Liver (tissue), 9 donors: ENCODE data around the gene FGF5. TPM values are rescaled to one million over a fixed set of nuclear protein-coding genes. Genes with fewer than 3 reads are reported as not detected.
A peak's percentile ranks its signal among the peaks of the same experiment; 100 is the strongest.

Experiments
- DNase-seq: peaks from one replicate; pipeline ENCODE4 v3.0.0-alpha.2; 2017; ENCODE audit warnings: low spot score
- H3K27ac ChIP-seq, 2 donors: one replicate each; pipeline ENCODE4 v1.7.0; 2013; ENCODE audit warnings: inconsistent platforms in 2 of 2, low read length in 2 of 2, control low read depth in 1 of 2, low read depth in 1 of 2, mild to moderate bottlenecking in 1 of 2
- H3K27me3 ChIP-seq, 4 donors: one replicate each; pipeline versions ENCODE4 v1.6.1 to v1.7.0; 2013; ENCODE audit warnings: low read length in 3 of 4, inconsistent platforms in 1 of 4, mild to moderate bottlenecking in 1 of 4, moderate library complexity in 1 of 4; ENCODE audit not compliant: control insufficient read depth in 4 of 4, insufficient read depth in 4 of 4
- H3K36me3 ChIP-seq, 4 donors: one replicate each; pipeline versions ENCODE4 v1.6.1 to v1.7.0; 2013; ENCODE audit warnings: low read length in 3 of 4, mild to moderate bottlenecking in 3 of 4, low read depth in 1 of 4, moderate library complexity in 1 of 4; ENCODE audit not compliant: control insufficient read depth in 4 of 4, insufficient read depth in 3 of 4
- H3K4me1 ChIP-seq, 4 donors: one replicate each; pipeline versions ENCODE4 v1.6.1 to v1.7.0; 2013; ENCODE audit warnings: low read length in 3 of 4, mild to moderate bottlenecking in 3 of 4, moderate library complexity in 1 of 4; ENCODE audit not compliant: control insufficient read depth in 4 of 4, insufficient read depth in 4 of 4
- H3K4me3 ChIP-seq, 3 donors: one replicate each; pipeline versions ENCODE4 v1.6.1 to v1.7.0; 2013; ENCODE audit warnings: low read length in 3 of 3, control low read depth in 1 of 3, low read depth in 1 of 3, mild to moderate bottlenecking in 1 of 3
- H3K9ac ChIP-seq, 2 donors: one replicate each; pipeline ENCODE4 v1.7.0; 2013; ENCODE audit warnings: low read length in 2 of 2, mild to moderate bottlenecking in 2 of 2, moderate library complexity in 2 of 2, control low read depth in 1 of 2, low read depth in 1 of 2
- H3K9me3 ChIP-seq, 4 donors: one replicate each; pipeline versions ENCODE4 v1.6.1 to v1.7.0; 2013; ENCODE audit warnings: low read length in 3 of 4; ENCODE audit not compliant: control insufficient read depth in 4 of 4
- ATF3 ChIP-seq: IDR thresholded peaks from 2 replicates; pipeline ENCODE4 v1.6.1; 2016; ENCODE audit warnings: antibody characterized with exemption
- CTCF ChIP-seq: fragments of 150-350 bp; IDR thresholded peaks from 2 replicates; pipeline ENCODE4 v1.5.1; 2017; ENCODE audit warnings: improper control_type of control experiment, low read depth, low read length; ENCODE audit not compliant: missing input control
- EGR1 ChIP-seq, 2 donors: IDR thresholded peaks; 2 replicates each; pipeline ENCODE4 v1.6.1; 2016 to 2018; ENCODE audit warnings: antibody characterized with exemption in 2 of 2, low read depth in 2 of 2
- FOXA1 ChIP-seq: IDR thresholded peaks from 2 replicates; pipeline ENCODE4 v1.6.1; 2016; ENCODE audit warnings: antibody characterized with exemption
- FOXA2 ChIP-seq: IDR thresholded peaks from 2 replicates; pipeline ENCODE4 v1.6.1; 2016; ENCODE audit warnings: antibody characterized with exemption
- GABPA ChIP-seq, 2 donors: IDR thresholded peaks in 1 of 2; conservative IDR thresholded peaks in 1 of 2; 2 replicates each; pipeline ENCODE4 v1.6.1; 2016; ENCODE audit warnings: antibody characterized with exemption in 2 of 2, mild to moderate bottlenecking in 1 of 2, moderate library complexity in 1 of 2
- HNF4A ChIP-seq, 2 donors: conservative IDR thresholded peaks; 2 replicates each; pipeline ENCODE4 v1.6.1; 2016; ENCODE audit warnings: antibody characterized with exemption in 2 of 2, mild to moderate bottlenecking in 2 of 2
- HNF4G ChIP-seq: IDR thresholded peaks from 2 replicates; pipeline ENCODE4 v1.6.1; 2016; ENCODE audit warnings: antibody characterized with exemption
- JUND ChIP-seq, 2 donors: IDR thresholded peaks; 2 replicates each; pipeline ENCODE4 v1.6.1; 2016; ENCODE audit warnings: antibody characterized with exemption in 2 of 2
- MAX ChIP-seq: IDR thresholded peaks from 2 replicates; pipeline ENCODE4 v1.6.1; 2016; ENCODE audit warnings: antibody characterized with exemption
- NR2F2 ChIP-seq: IDR thresholded peaks from 2 replicates; pipeline ENCODE4 v1.6.1; 2016; ENCODE audit warnings: antibody characterized with exemption
- RAD21 ChIP-seq, 2 donors: IDR thresholded peaks; 2 replicates each; pipeline ENCODE4 v1.6.1; 2016; ENCODE audit warnings: antibody characterized with exemption in 2 of 2, mild to moderate bottlenecking in 2 of 2
- REST ChIP-seq: IDR thresholded peaks from 2 replicates; pipeline ENCODE4 v1.6.1; 2016; ENCODE audit warnings: antibody characterized with exemption, mild to moderate bottlenecking
- RXRA ChIP-seq, 2 donors: IDR thresholded peaks; 2 replicates each; pipeline ENCODE4 v1.6.1; 2017 to 2018; ENCODE audit warnings: antibody characterized with exemption in 2 of 2, mild to moderate bottlenecking in 1 of 2
- SP1 ChIP-seq: IDR thresholded peaks from 2 replicates; pipeline ENCODE4 v1.6.1; 2018; ENCODE audit warnings: antibody characterized with exemption, mild to moderate bottlenecking
- TAF1 ChIP-seq: conservative IDR thresholded peaks from 2 replicates; pipeline ENCODE4 v1.6.1; 2016; ENCODE audit warnings: antibody characterized with exemption, mild to moderate bottlenecking
- YY1 ChIP-seq: IDR thresholded peaks from 2 replicates; pipeline ENCODE4 v1.6.1; 2016; ENCODE audit warnings: antibody characterized with exemption, mild to moderate bottlenecking
- WGBS: extraction: QIAGEN DNeasy Blood & Tissue Kit; methylation state at CpG from one replicate; pipeline ENCODE4 v1.1.7; 2013; 5-methylcytosine and 5-hydroxymethylcytosine counted together
- polyA plus RNA-seq, 2 donors: library from polyadenylated mRNA; stranded (reverse) in 1 of 2; unstranded in 1 of 2; fragments of 200-250 nt in 1 of 2; fragments of >200 nt in 1 of 2; fragmentation: Nextera tagmentation in 1 of 2; extraction: Ambion mirVana in 1 of 2; gene quantifications; one replicate each; pipeline versions ENCODE4 v1.2.1 to v1.2.3, GENCODE V29; 2013 to 2015
- total RNA-seq, 2 donors: library from RNA; depleted of rRNA; stranded (reverse); fragments of >200 nt; gene quantifications; one replicate each; pipeline ENCODE4 v1.2.3, GENCODE V29; 2014
- donor health status: healthy.
- donor health status: healthy.
- donor health status: healthy.
- donor health status: healthy.
- donor health status: healthy.

FGF5 gene
- total and polyA plus RNA-seq, 4 donors: 0.03 TPM; not detected in 3

- no peak for DNase-seq
- TF ChIP-seq JUND (IDR thresholded peaks at IDR 0.05): no peak
- TF ChIP-seq RXRA (IDR thresholded peaks at IDR 0.05): no peak
- no peak for TF ChIP-seq SP1
- Histone ChIP-seq H3K4me1 (no peaks in the 10 kb centered on the region), H3K27me3 (peaks cover 0 to 20% (median 3%) of the 10 kb centered on the region in 4 donors), H3K36me3 (no peaks in the 10 kb centered on the region), H3K27ac (no peak overlapping the region), H3K9me3 (no peaks in the 10 kb centered on the region), H3K9ac (no peak overlapping the region), H3K4me3 (no peak overlapping the region)
- 22% methylated on average over 3 of the region's 3 CpGs for WGBS
Observed at GRCh38 chr4:80220711-80221110, 45.8 kb upstream of the FGF5 start.

- DNase-seq: no peak
- Histone ChIP-seq H3K27me3 (peaks cover 0 to 20% (median 3%) of the 10 kb centered on the region in 4 donors), H3K36me3 (no peaks in the 10 kb centered on the region), H3K9me3 (no peaks in the 10 kb centered on the region), H3K9ac (no peak overlapping the region), H3K4me1 (no peaks in the 10 kb centered on the region), H3K27ac (no peak overlapping the region), H3K4me3 (no peak overlapping the region)
- TF ChIP-seq GABPA (IDR thresholded peaks at IDR 0.05 in 1 of 2, conservative IDR thresholded peaks at IDR 0.05 in 1 of 2) (no peak), RAD21 (IDR thresholded peaks at IDR 0.05) (peak; percentile 27 to 35), RXRA (IDR thresholded peaks at IDR 0.05) (no peak), HNF4G (no peak), FOXA2 (no peak), HNF4A (conservative IDR thresholded peaks at IDR 0.05) (no peak)
Observed at GRCh38 chr4:80221161-80221560, 45.3 kb upstream of the FGF5 start.

- Histone ChIP-seq H3K9me3 (no peaks in the 10 kb centered on the region), H3K4me1 (no peaks in the 10 kb centered on the region), H3K4me3 (no peak overlapping the region), H3K9ac (no peak overlapping the region), H3K27ac (no peak overlapping the region), H3K27me3 (peaks cover 0 to 8% (median 2%) of the 10 kb centered on the region in 4 donors), H3K36me3 (no peaks in the 10 kb centered on the region)
- no peak for TF ChIP-seq YY1
- TF ChIP-seq RXRA (IDR thresholded peaks at IDR 0.05): no peak
- TF ChIP-seq HNF4A (conservative IDR thresholded peaks at IDR 0.05): no peak
- TF ChIP-seq FOXA1: no peak
- TF ChIP-seq NR2F2: no peak
- no peak for TF ChIP-seq JUND (IDR thresholded peaks at IDR 0.05)
- no peak for TF ChIP-seq EGR1 (IDR thresholded peaks at IDR 0.05; ENCODE audit: low read depth in 2 of 2)
- TF ChIP-seq HNF4G: no peak
- no peak for TF ChIP-seq MAX
- no peak for TF ChIP-seq CTCF
- no peak for TF ChIP-seq ATF3
- no peak for TF ChIP-seq SP1
- TF ChIP-seq TAF1: no peak
- no peak for TF ChIP-seq FOXA2
- TF ChIP-seq REST: no peak
- 69% methylated on average over 2 of the region's 2 CpGs for WGBS
- no peak for DNase-seq
Observed at GRCh38 chr4:80225595-80225994, 40.9 kb upstream of the FGF5 start.
